H1 (cell line): ENCODE data around the gene ARHGEF40. TPM values are rescaled to one million over a fixed set of nuclear protein-coding genes. Genes with fewer than 3 reads are reported as not detected.
A peak's percentile ranks its signal among the peaks of the same experiment; 100 is the strongest.

Experiments
- E2F6 ChIP-seq: IDR thresholded peaks from 2 replicates; pipeline ENCODE4 v1.6.1; 2012; ENCODE audit warnings: inconsistent platforms
- GABPA ChIP-seq: IDR thresholded peaks from 2 replicates; pipeline ENCODE4 v1.6.1; 2011; ENCODE audit warnings: mild to moderate bottlenecking, low read length, moderate library complexity, borderline replicate concordance; ENCODE audit not compliant: insufficient read depth
- MAFK ChIP-seq: IDR thresholded peaks from 2 replicates; pipeline ENCODE4 v1.6.1; 2012; ENCODE audit warnings: low read depth, mild to moderate bottlenecking, improper control_type of control experiment, low read length
- SAP30 ChIP-seq: fragments of 300-600 bp; sonication (generic); IDR thresholded peaks from 2 replicates; pipeline ENCODE4 v1.7.1; 2012; ENCODE audit warnings: low read length, moderate library complexity, mild to moderate bottlenecking, inconsistent platforms; ENCODE audit not compliant: insufficient read depth, insufficient replicate concordance
- polyA plus RNA-seq, 7 experiments: library from polyadenylated mRNA; depleted of rRNA in 3 of 7; stranded (reverse) in 5 of 7; unstranded in 2 of 7; fragments of >200 nt in 5 of 7; fragments of 200-250 nt in 2 of 7; gene quantifications; 1 replicate in 5 of 7; 2 replicates in 1 of 7; 4 replicates in 1 of 7; pipeline versions ENCODE4 v1.2.1 to v1.2.3, GENCODE V29; 2011 to 2013; ENCODE audit warnings: missing spikeins in 2 of 7, mixed read lengths in 2 of 7
- total RNA-seq: library from RNA; stranded (reverse); fragmentation: NEBNext Ultra II Directional; extraction: Animal tissue kit (Norgen Biotek cat#: 25700); gene quantifications from 2 replicates; pipeline ENCODE4 v1.2.1, GENCODE V29; 2021

ARHGEF40 gene
- total and polyA plus RNA-seq, 2 of the 8 experiments (the other 6 are each of a cell fraction or from before 2014, with no cell fraction given): 53.1 to 101 TPM

- TF ChIP-seq GABPA (no peak), SAP30 (peak; percentile 60), E2F6 (peak; percentile 86), MAFK (peak; percentile 71; the same call in 1 of the 2 replicates)
Measured at GRCh38 chr14:21103710-21104447, 33.8 kb downstream of the ARHGEF40 start (continued).
